ENCODE results near the gene SCG2.

The SCG2 gene

GRCh38 chr2:223601932-223602666, at the start of gene SCG2:
SCG2 (minus strand) TSS chr2:223602361; CDS start chr2:223599282, 3,079 bp downstream.
- no peak for DNase-seq (ENCODE audit: low read depth)

GRCh38 chr2:223649554-223650533, 47.7 kb upstream of the SCG2 start:
- no peak for DNase-seq (ENCODE audit: low read depth)

- no peak for DNase-seq (ENCODE audit: low read depth)
These were observed 46.6 kb upstream of the SCG2 start for GRCh38 chr2:223648755-223649154.

- DNase-seq (ENCODE audit: low read depth) = no peak
These were observed 45.2 kb upstream of the SCG2 start for GRCh38 chr2:223647258-223647952.

- DNase-seq (ENCODE audit: low read depth) = no peak
These were observed 42.0 kb upstream of the SCG2 start for GRCh38 chr2:223644136-223644535.

GRCh38 chr2:223643309-223643708, 41.1 kb upstream of the SCG2 start:
- no peak for DNase-seq (ENCODE audit: low read depth)

GRCh38 chr2:223642506-223642905, 40.3 kb upstream of the SCG2 start:
- DNase-seq (ENCODE audit: low read depth) = no peak

GRCh38 chr2:223641082-223641481, 38.9 kb upstream of the SCG2 start:
- no peak for DNase-seq (ENCODE audit: low read depth)

- no peak for DNase-seq (ENCODE audit: low read depth)
These were observed 32.9 kb upstream of the SCG2 start for GRCh38 chr2:223635080-223635479.

- DNase-seq (ENCODE audit: low read depth) = no peak
These were observed 32.1 kb upstream of the SCG2 start for GRCh38 chr2:223634238-223634637.

- DNase-seq (ENCODE audit: low read depth) = no peak
These were observed 31.5 kb upstream of the SCG2 start for GRCh38 chr2:223633656-223634055.

- no peak for DNase-seq (ENCODE audit: low read depth)
These were observed 30.7 kb upstream of the SCG2 start for GRCh38 chr2:223632826-223633225.

- DNase-seq (ENCODE audit: low read depth) = no peak
These were observed 24.6 kb upstream of the SCG2 start for GRCh38 chr2:223626716-223627115.

GRCh38 chr2:223625652-223626051, 23.5 kb upstream of the SCG2 start:
- DNase-seq (ENCODE audit: low read depth) = no peak

- DNase-seq (ENCODE audit: low read depth) = no peak
These were observed 19.7 kb upstream of the SCG2 start for GRCh38 chr2:223621901-223622300.

GRCh38 chr2:223619486-223620129, 17.4 kb upstream of the SCG2 start:
- no peak for DNase-seq (ENCODE audit: low read depth)

- DNase-seq (ENCODE audit: low read depth) = no peak
These were observed 16.2 kb upstream of the SCG2 start for GRCh38 chr2:223618172-223619035.

GRCh38 chr2:223614534-223614933, 12.4 kb upstream of the SCG2 start:
- DNase-seq (ENCODE audit: low read depth) = no peak

- no peak for DNase-seq (ENCODE audit: low read depth)
These were observed 11.1 kb upstream of the SCG2 start for GRCh38 chr2:223613017-223613950.

GRCh38 chr2:223612501-223612900, 10.3 kb upstream of the SCG2 start:
- no peak for DNase-seq (ENCODE audit: low read depth)
